Mesenchymal stem cell (in vitro differentiated cells and primary cell): ENCODE data around the gene IGSF21.

Experiments used
- DNase-seq: peaks from one replicate; pipeline ENCODE4 v3.0.0-alpha.2; 2013
- H2AFZ ChIP-seq: one replicate; pipeline ENCODE4 v1.6.1; 2013; ENCODE audit warnings: low read depth, mild to moderate bottlenecking, control low read depth, inconsistent platforms, low read length, moderate library complexity
- H2AK5ac ChIP-seq: 2 replicates; pipeline ENCODE4 v1.6.1; 2013; ENCODE audit warnings: low read length, moderate library complexity, mild to moderate bottlenecking, inconsistent platforms; ENCODE audit not compliant: severe bottlenecking
- H2BK120ac ChIP-seq: one replicate; pipeline ENCODE4 v1.6.1; 2013; ENCODE audit warnings: low read depth, mild to moderate bottlenecking, inconsistent platforms, low read length, moderate library complexity
- H2BK12ac ChIP-seq, 2 experiments: one replicate each; pipeline ENCODE4 v1.6.1; 2013; ENCODE audit warnings: inconsistent platforms in 2 of 2, low read length in 2 of 2, mild to moderate bottlenecking in 2 of 2, moderate library complexity in 2 of 2, control low read depth in 1 of 2
- H2BK15ac ChIP-seq: one replicate; pipeline ENCODE4 v1.6.1; 2013; ENCODE audit warnings: mild to moderate bottlenecking, low read depth, inconsistent platforms; ENCODE audit not compliant: poor library complexity, severe bottlenecking
- H2BK5ac ChIP-seq: 2 replicates; pipeline ENCODE4 v1.6.1; 2013; ENCODE audit warnings: low read depth, mild to moderate bottlenecking, low read length, control low read depth, inconsistent platforms; ENCODE audit not compliant: poor library complexity, severe bottlenecking
- H3K14ac ChIP-seq, 2 experiments: one replicate each; pipeline ENCODE4 v1.6.1; 2013; ENCODE audit warnings: inconsistent platforms in 2 of 2, low read length in 2 of 2, control low read depth in 1 of 2, mild to moderate bottlenecking in 1 of 2, moderate library complexity in 1 of 2
- H3K18ac ChIP-seq, 2 experiments: one replicate each; pipeline ENCODE4 v1.6.1; 2013; ENCODE audit warnings: inconsistent platforms in 2 of 2, low read length in 2 of 2, control low read depth in 1 of 2, low read depth in 1 of 2, mild to moderate bottlenecking in 1 of 2
- H3K23ac ChIP-seq, 2 experiments: one replicate each; pipeline ENCODE4 v1.6.1; 2013; ENCODE audit warnings: inconsistent platforms in 2 of 2, low read length in 2 of 2, mild to moderate bottlenecking in 2 of 2, moderate library complexity in 2 of 2, control low read depth in 1 of 2
- H3K27ac ChIP-seq: 2 replicates; pipeline ENCODE4 v1.5.1; 2013; ENCODE audit warnings: mild to moderate bottlenecking, moderate library complexity, low read length, control low read depth, inconsistent platforms; ENCODE audit not compliant: poor library complexity, severe bottlenecking
- H3K27me3 ChIP-seq, 2 experiments: 2 replicates each; pipeline versions ENCODE4 v1.6.1 to v1.7.0; 2013; ENCODE audit warnings: low read length in 2 of 2, mild to moderate bottlenecking in 2 of 2, moderate library complexity in 2 of 2, control low read depth in 1 of 2, inconsistent platforms in 1 of 2; ENCODE audit not compliant: control insufficient read depth in 1 of 2, insufficient read depth in 1 of 2
- H3K36me3 ChIP-seq, 2 experiments: 2 replicates each; pipeline versions ENCODE4 v1.6.1 to v1.7.0; 2013; ENCODE audit warnings: low read length in 2 of 2, control low read depth in 1 of 2, inconsistent platforms in 1 of 2, low read depth in 1 of 2, mild to moderate bottlenecking in 1 of 2; ENCODE audit not compliant: insufficient read depth in 2 of 2, control insufficient read depth in 1 of 2
- H3K4ac ChIP-seq, 2 experiments: one replicate each; pipeline ENCODE4 v1.6.1; 2013; ENCODE audit warnings: inconsistent platforms in 2 of 2, low read length in 2 of 2, mild to moderate bottlenecking in 2 of 2, moderate library complexity in 2 of 2, control low read depth in 1 of 2, low read depth in 1 of 2
- H3K4me1 ChIP-seq: 2 replicates; pipeline ENCODE4 v1.6.1; 2013; ENCODE audit warnings: low read depth, low read length, control low read depth; ENCODE audit not compliant: control insufficient read depth, insufficient read depth
- H3K4me2 ChIP-seq: 2 replicates; pipeline ENCODE4 v1.6.1; 2013; ENCODE audit warnings: low read length, mild to moderate bottlenecking, inconsistent platforms; ENCODE audit not compliant: poor library complexity, severe bottlenecking
- H3K4me3 ChIP-seq, 2 experiments: 2 replicates each; pipeline versions ENCODE4 v1.5.1 to v1.7.0; 2013; ENCODE audit warnings: low read length in 2 of 2, mild to moderate bottlenecking in 2 of 2, control low read depth in 1 of 2, low read depth in 1 of 2; ENCODE audit not compliant: insufficient read depth in 1 of 2
- H3K79me1 ChIP-seq: replicated peaks from 2 replicates; pipeline ENCODE4 v1.6.1; 2013; ENCODE audit warnings: mild to moderate bottlenecking, control low read depth, low read length, inconsistent platforms; ENCODE audit not compliant: poor library complexity, severe bottlenecking
- H3K9ac ChIP-seq: 2 replicates; pipeline ENCODE4 v1.7.0; 2013; ENCODE audit warnings: mild to moderate bottlenecking, low read length, moderate library complexity
- H3K9me3 ChIP-seq: 2 replicates; pipeline ENCODE4 v1.7.0; 2013; ENCODE audit warnings: mild to moderate bottlenecking, low read length; ENCODE audit not compliant: control insufficient read depth
- H4K8ac ChIP-seq: one replicate; pipeline ENCODE4 v1.6.1; 2013; ENCODE audit warnings: inconsistent platforms, mild to moderate bottlenecking, low read length, moderate library complexity
- H4K91ac ChIP-seq: one replicate; pipeline ENCODE4 v1.6.1; 2013; ENCODE audit warnings: mild to moderate bottlenecking, low read length, inconsistent platforms
- WGBS: methylation state at CpG from one replicate; pipeline ENCODE4 v1.1.7; 2013; ENCODE audit warnings: mixed read lengths; 5-methylcytosine and 5-hydroxymethylcytosine counted together

Gene IGSF21

DNA sequence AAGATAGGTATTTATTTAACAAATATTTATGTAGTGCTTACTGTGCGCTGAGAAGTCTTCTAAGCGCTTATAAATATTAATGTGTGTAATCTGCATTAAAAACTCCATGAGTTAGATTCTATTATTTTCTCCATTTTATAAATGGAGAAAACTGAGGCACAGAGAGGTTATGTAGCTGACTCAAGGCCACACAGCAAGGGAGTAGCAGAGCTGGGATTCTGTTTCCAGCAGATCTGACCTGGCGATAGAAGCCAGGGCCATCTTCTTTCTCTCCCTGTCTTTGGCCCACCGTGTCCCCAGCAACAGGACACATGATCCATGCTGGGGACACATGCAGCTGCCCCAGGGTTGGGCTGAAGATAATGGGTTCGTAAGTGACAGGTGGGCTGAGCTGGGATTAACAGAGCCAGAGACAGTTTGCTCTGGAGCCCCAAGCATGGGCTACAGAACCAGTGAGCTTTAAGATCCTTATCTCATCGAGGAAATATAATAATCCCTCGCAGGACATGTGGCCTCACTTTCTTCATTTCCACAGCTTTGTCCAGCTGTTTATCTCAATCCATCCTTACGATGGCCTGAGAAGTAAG is 30.3 kb downstream of the IGSF21 start:
- Histone ChIP-seq H2BK15ac (no peak overlapping the region), H4K91ac (no peak overlapping the region), H3K27ac (no peak overlapping the region), H3K9ac (no peak overlapping the region), H4K8ac (no peak overlapping the region), H3K36me3 (no peaks in the 10 kb centered on the region), H3K27me3 (peaks cover 0 to 57% of the 10 kb centered on the region in 2 experiments), H3K4me1 (no peaks in the 10 kb centered on the region), H3K79me1 (no peaks in the 10 kb centered on the region), H3K4ac (no peak overlapping the region), H3K14ac (no peak overlapping the region), H2AFZ (no peak overlapping the region), H3K23ac (no peak overlapping the region), H2BK12ac (no peak overlapping the region), H3K18ac (no peak overlapping the region), H3K9me3 (no peaks in the 10 kb centered on the region), H2BK5ac (no peak overlapping the region), H2BK120ac (no peak overlapping the region), H3K4me3 (no peak overlapping the region), H2AK5ac (no peak overlapping the region), H3K4me2 (no peak overlapping the region)
- 65% methylated on average over 6 of the region's 8 CpGs for WGBS
- DNase-seq = no peak

GRCh38 chr1:18139198-18139981 is 31.8 kb downstream of the IGSF21 start:
- no peak overlapping the region for H2BK12ac ChIP-seq
- no peaks in the 10 kb centered on the region for H3K9me3 ChIP-seq
- no peak overlapping the region for H3K4ac ChIP-seq
- H2BK120ac ChIP-seq = no peak overlapping the region
- no peak overlapping the region for H3K4me3 ChIP-seq
- no peaks in the 10 kb centered on the region for H3K4me1 ChIP-seq
- WGBS = 60% methylated on average over 12 of the region's 14 CpGs
- H2BK5ac ChIP-seq = no peak overlapping the region
- H3K14ac ChIP-seq = no peak overlapping the region
- H2AK5ac ChIP-seq = no peak overlapping the region
- no peak overlapping the region for H3K27ac ChIP-seq
- H3K27me3 ChIP-seq = peaks cover 0 to 53% of the 10 kb centered on the region in 2 experiments
- H3K23ac ChIP-seq = no peak overlapping the region
- H2AFZ ChIP-seq = no peak overlapping the region
- H3K9ac ChIP-seq = no peak overlapping the region
- H3K18ac ChIP-seq = no peak overlapping the region
- no peak overlapping the region for H2BK15ac ChIP-seq
- H4K8ac ChIP-seq = no peak overlapping the region
- DNase-seq = no peak
- no peak overlapping the region for H4K91ac ChIP-seq
- no peaks in the 10 kb centered on the region for H3K79me1 ChIP-seq
- no peaks in the 10 kb centered on the region for H3K36me3 ChIP-seq
- no peak overlapping the region for H3K4me2 ChIP-seq

DNA sequence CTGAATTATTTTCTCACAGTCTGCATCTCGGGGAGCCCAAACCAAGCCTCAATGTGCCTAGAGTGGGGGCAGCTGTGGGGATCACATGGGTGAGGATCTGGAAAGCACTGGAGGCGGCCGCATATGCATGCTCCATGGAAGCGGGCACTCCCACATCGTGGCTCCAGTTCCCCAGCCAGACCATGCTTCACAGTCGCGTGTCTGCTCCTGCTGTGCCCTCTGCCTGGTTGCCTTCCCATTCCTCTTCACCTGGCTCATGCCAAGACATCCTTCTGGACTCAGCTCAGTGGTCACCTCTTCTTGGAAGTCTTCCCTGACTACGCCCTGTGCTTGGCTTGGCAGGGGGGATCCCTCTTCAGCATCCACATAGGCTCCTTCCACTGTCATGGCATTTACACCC is 32.8 kb downstream of the IGSF21 start:
- Histone ChIP-seq H3K9me3 (no peaks in the 10 kb centered on the region), H3K23ac (no peak overlapping the region), H3K4me1 (no peaks in the 10 kb centered on the region), H2AFZ (no peak overlapping the region), H2BK12ac (no peak overlapping the region), H3K4me2 (no peak overlapping the region), H3K18ac (no peak overlapping the region), H3K4ac (no peak overlapping the region), H3K27me3 (peaks cover 0 to 53% of the 10 kb centered on the region in 2 experiments), H3K4me3 (no peak overlapping the region), H2BK15ac (no peak overlapping the region), H3K9ac (no peak overlapping the region), H4K8ac (no peak overlapping the region), H3K79me1 (no peaks in the 10 kb centered on the region), H2BK120ac (no peak overlapping the region), H3K14ac (no peak overlapping the region), H3K27ac (no peak overlapping the region), H4K91ac (no peak overlapping the region), H3K36me3 (no peaks in the 10 kb centered on the region), H2BK5ac (no peak overlapping the region), H2AK5ac (no peak overlapping the region)
- DNase-seq = no peak
- 71% methylated on average over 8 of the region's 8 CpGs for WGBS

GRCh38 chr1:18141661-18142060 is 34.1 kb downstream of the IGSF21 start:
- 82% methylated on average over 5 of the region's 6 CpGs for WGBS
- H3K27me3 ChIP-seq = peaks cover 0 to 53% of the 10 kb centered on the region in 2 experiments
- H3K27ac ChIP-seq = no peak overlapping the region

More at GRCh38 chr1:18141661-18142060, 34.1 kb downstream of the IGSF21 start:
- Histone ChIP-seq H3K23ac (no peak overlapping the region), H2BK120ac (no peak overlapping the region), H3K14ac (no peak overlapping the region), H2BK12ac (no peak overlapping the region), H3K4me1 (no peaks in the 10 kb centered on the region), H4K8ac (no peak overlapping the region), H3K9me3 (no peaks in the 10 kb centered on the region), H4K91ac (no peak overlapping the region), H2AFZ (no peak overlapping the region), H3K79me1 (no peaks in the 10 kb centered on the region), H3K4ac (no peak overlapping the region), H2BK5ac (no peak overlapping the region), H3K36me3 (no peaks in the 10 kb centered on the region), H3K4me3 (no peak overlapping the region), H3K4me2 (no peak overlapping the region), H2AK5ac (no peak overlapping the region), H3K18ac (no peak overlapping the region), H3K9ac (no peak overlapping the region), H2BK15ac (no peak overlapping the region)
- DNase-seq = no peak
